ENCODE measurements around the gene ATF1. TPM values are rescaled to one million over a fixed set of nuclear protein-coding genes. Genes with fewer than 3 reads are reported as not detected.
"Not testable (repeated sequence)": the region's sequence is repeated elsewhere in the genome, so short reads cannot be mapped to it uniquely, and the experiment has no call there.

ATF1 gene
- total RNA-seq, 1 donor from 2014 or later, result 16.2 TPM

DNA sequence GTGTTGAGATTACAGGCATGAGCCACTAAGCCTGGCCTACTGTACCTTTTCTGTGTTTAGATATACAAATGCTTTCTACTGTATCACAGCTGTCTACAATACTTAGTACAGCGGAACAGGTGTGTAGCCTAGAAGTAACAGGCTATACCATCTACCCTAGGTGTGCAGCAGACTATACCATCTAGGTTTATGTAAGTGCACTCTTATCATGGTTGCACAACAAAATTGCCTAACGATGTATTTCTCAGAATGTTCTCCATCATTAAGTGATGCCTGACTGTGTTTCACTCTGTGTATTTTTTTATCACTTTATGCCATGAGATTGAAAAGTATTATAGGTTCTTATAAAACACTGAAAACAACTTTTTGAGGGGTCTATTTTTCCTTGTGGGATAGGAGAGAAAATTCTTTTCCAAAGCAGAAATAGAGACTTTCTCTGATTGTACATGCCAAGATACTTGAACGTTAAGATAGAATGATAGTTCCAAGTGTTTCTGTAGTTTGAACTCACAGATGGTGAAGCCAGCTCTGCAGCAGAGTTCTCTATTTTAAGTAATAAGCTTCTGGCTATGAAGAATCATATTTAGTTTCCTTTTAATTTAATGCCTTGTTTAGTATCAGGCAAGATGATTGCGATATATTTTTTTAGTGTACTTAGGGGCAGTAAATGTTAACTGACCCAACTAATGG lies 95.9 kb downstream of the ATF1 start:
- no peaks in the 10 kb centered on the region for H3K27me3 Mint-ChIP-seq (ENCODE audit: unreplicated experiment)
- no peaks in the 10 kb centered on the region for H3K9me3 Mint-ChIP-seq (ENCODE audit: unreplicated experiment)
- no peak for DNase-seq (ENCODE audit: low spot score)
- H3K4me3 Mint-ChIP-seq (ENCODE audit: unreplicated experiment), result no peak overlapping the region
- no peak overlapping the region for H3K27ac Mint-ChIP-seq (ENCODE audit: unreplicated experiment)
- TF ChIP-seq, protein P1, sequence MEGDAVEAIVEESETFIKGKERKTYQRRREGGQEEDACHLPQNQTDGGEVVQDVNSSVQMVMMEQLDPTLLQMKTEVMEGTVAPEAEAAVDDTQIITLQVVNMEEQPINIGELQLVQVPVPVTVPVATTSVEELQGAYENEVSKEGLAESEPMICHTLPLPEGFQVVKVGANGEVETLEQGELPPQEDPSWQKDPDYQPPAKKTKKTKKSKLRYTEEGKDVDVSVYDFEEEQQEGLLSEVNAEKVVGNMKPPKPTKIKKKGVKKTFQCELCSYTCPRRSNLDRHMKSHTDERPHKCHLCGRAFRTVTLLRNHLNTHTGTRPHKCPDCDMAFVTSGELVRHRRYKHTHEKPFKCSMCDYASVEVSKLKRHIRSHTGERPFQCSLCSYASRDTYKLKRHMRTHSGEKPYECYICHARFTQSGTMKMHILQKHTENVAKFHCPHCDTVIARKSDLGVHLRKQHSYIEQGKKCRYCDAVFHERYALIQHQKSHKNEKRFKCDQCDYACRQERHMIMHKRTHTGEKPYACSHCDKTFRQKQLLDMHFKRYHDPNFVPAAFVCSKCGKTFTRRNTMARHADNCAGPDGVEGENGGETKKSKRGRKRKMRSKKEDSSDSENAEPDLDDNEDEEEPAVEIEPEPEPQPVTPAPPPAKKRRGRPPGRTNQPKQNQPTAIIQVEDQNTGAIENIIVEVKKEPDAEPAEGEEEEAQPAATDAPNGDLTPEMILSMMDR (IDR thresholded peaks at IDR 0.05; ENCODE audit: unreplicated experiment), result no peak
- no peaks in the 10 kb centered on the region for H3K4me1 Mint-ChIP-seq (ENCODE audit: unreplicated experiment)
- H3K36me3 Mint-ChIP-seq (ENCODE audit: low read depth, unreplicated experiment), result no peaks in the 10 kb centered on the region

DNA sequence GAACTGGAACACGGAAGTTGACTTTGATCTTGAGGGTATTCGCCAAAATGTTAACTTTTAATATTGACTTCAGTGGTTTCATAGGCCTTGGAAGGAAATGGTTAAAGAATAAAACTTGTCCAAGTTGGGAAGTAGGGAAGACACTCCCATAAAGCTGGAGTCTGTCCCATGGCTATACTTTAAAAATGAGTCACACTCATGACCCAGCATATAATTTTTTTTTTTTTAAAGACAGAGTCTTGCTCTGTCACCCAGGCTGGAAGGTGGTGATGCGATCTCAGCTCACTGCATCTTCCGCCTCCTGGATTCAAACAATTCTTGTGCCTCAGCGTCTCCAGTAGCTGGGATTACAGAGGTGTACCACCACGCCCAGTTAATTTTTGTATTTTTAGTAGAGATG lies 98.4 kb downstream of the ATF1 start:
- Mint-ChIP-seq H3K4me3 (ENCODE audit: unreplicated experiment) (no peak overlapping the region), H3K9me3 (ENCODE audit: unreplicated experiment) (peaks cover 8% of the 10 kb centered on the region), H3K27me3 (ENCODE audit: unreplicated experiment) (peaks cover 2% of the 10 kb centered on the region), H3K27ac (ENCODE audit: unreplicated experiment) (no peak overlapping the region), H3K4me1 (ENCODE audit: unreplicated experiment) (peaks cover 3% of the 10 kb centered on the region), H3K36me3 (ENCODE audit: low read depth, unreplicated experiment) (no peaks in the 10 kb centered on the region)
- TF ChIP-seq, protein P1 (IDR thresholded peaks at IDR 0.05; ENCODE audit: unreplicated experiment), result no peak
- DNase-seq (ENCODE audit: low spot score), result no peak

DNA sequence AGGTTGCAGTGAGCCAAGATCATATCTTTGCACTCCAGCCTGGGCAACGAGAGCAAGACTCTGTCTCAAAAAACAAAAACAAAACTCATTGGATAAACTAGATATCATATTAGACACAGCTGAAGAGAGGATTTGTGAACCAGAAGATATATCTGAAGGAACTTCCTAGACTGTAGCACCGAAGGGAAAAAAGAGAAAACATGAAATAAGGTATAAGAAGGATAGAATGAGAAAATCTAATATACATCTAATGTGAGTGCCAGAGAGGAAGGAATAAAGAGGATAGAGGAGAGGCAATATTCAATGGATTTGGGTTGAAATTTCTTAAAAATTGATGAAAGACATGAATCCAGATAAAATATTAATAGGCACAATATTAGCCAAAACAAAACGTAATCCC lies 101.4 kb downstream of the ATF1 start:
- Mint-ChIP-seq H3K27me3 (ENCODE audit: unreplicated experiment) (peaks cover 2% of the 10 kb centered on the region), H3K36me3 (ENCODE audit: low read depth, unreplicated experiment) (no peaks in the 10 kb centered on the region), H3K4me3 (ENCODE audit: unreplicated experiment) (no peak overlapping the region), H3K27ac (ENCODE audit: unreplicated experiment) (no peak overlapping the region), H3K9me3 (ENCODE audit: unreplicated experiment) (peaks cover 12% of the 10 kb centered on the region), H3K4me1 (ENCODE audit: unreplicated experiment) (peaks cover 3% of the 10 kb centered on the region)
- no peak for DNase-seq (ENCODE audit: low spot score)
- TF ChIP-seq, protein P1 (IDR thresholded peaks at IDR 0.05; ENCODE audit: unreplicated experiment), result no peak

DNA sequence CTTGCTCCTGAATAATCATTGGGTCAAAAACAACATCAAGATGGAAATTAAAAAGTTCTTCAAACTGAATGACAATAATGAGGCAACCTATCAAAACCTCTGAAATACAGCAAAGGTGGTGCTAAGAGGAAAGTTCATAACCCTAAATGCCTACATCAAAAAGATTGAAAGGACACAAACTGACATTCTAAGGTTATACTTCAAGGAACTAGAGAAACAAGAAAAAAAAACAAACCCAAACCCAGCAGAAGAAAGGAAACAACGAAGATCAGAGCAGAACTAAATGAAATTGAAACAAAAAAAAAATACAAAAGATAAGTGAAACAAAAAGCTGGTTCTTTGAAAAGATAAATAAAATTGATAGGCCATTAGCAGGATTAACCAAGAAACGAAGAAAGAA lies 105.0 kb downstream of the ATF1 start:
- H3K27ac Mint-ChIP-seq (ENCODE audit: unreplicated experiment); H3K36me3 Mint-ChIP-seq (ENCODE audit: low read depth, unreplicated experiment); DNase-seq (ENCODE audit: low spot score); H3K4me1 Mint-ChIP-seq (ENCODE audit: unreplicated experiment); H3K4me3 Mint-ChIP-seq (ENCODE audit: unreplicated experiment); H3K27me3 Mint-ChIP-seq (ENCODE audit: unreplicated experiment): not testable (repeated sequence)
- H3K9me3 Mint-ChIP-seq (ENCODE audit: unreplicated experiment), result peaks cover 12% of the 10 kb centered on the region

Other genes with a start within 250 kb of the ATF1 start
- not detected for gene TMPRSS12, start 78.8 kb downstream of the ATF1 start, total RNA-seq (ENCODE audit: unreplicated experiment)
- gene HIGD1C, start 188.4 kb downstream of the ATF1 start, total RNA-seq (ENCODE audit: unreplicated experiment), result not detected

Measured in endothelial cell (in vitro differentiated cells).